Mesenchymal stem cell (in vitro differentiated cells and primary cell): ENCODE data around the gene MAP3K14.

Experiments
- DNase-seq: peaks from one replicate; pipeline ENCODE4 v3.0.0-alpha.2; 2013
- H2AFZ ChIP-seq: one replicate; pipeline ENCODE4 v1.6.1; 2013; ENCODE audit warnings: low read depth, mild to moderate bottlenecking, control low read depth, inconsistent platforms, low read length, moderate library complexity
- H2AK5ac ChIP-seq: 2 replicates; pipeline ENCODE4 v1.6.1; 2013; ENCODE audit warnings: low read length, moderate library complexity, mild to moderate bottlenecking, inconsistent platforms; ENCODE audit not compliant: severe bottlenecking
- H2BK120ac ChIP-seq: one replicate; pipeline ENCODE4 v1.6.1; 2013; ENCODE audit warnings: low read depth, mild to moderate bottlenecking, inconsistent platforms, low read length, moderate library complexity
- H2BK12ac ChIP-seq, 2 experiments: one replicate each; pipeline ENCODE4 v1.6.1; 2013; ENCODE audit warnings: inconsistent platforms in 2 of 2, low read length in 2 of 2, mild to moderate bottlenecking in 2 of 2, moderate library complexity in 2 of 2, control low read depth in 1 of 2
- H2BK15ac ChIP-seq: one replicate; pipeline ENCODE4 v1.6.1; 2013; ENCODE audit warnings: mild to moderate bottlenecking, low read depth, inconsistent platforms; ENCODE audit not compliant: poor library complexity, severe bottlenecking
- H2BK5ac ChIP-seq: 2 replicates; pipeline ENCODE4 v1.6.1; 2013; ENCODE audit warnings: low read depth, mild to moderate bottlenecking, low read length, control low read depth, inconsistent platforms; ENCODE audit not compliant: poor library complexity, severe bottlenecking
- H3K14ac ChIP-seq, 2 experiments: one replicate each; pipeline ENCODE4 v1.6.1; 2013; ENCODE audit warnings: inconsistent platforms in 2 of 2, low read length in 2 of 2, control low read depth in 1 of 2, mild to moderate bottlenecking in 1 of 2, moderate library complexity in 1 of 2
- H3K18ac ChIP-seq, 2 experiments: one replicate each; pipeline ENCODE4 v1.6.1; 2013; ENCODE audit warnings: inconsistent platforms in 2 of 2, low read length in 2 of 2, control low read depth in 1 of 2, low read depth in 1 of 2, mild to moderate bottlenecking in 1 of 2
- H3K23ac ChIP-seq, 2 experiments: one replicate each; pipeline ENCODE4 v1.6.1; 2013; ENCODE audit warnings: inconsistent platforms in 2 of 2, low read length in 2 of 2, mild to moderate bottlenecking in 2 of 2, moderate library complexity in 2 of 2, control low read depth in 1 of 2
- H3K27ac ChIP-seq: 2 replicates; pipeline ENCODE4 v1.5.1; 2013; ENCODE audit warnings: mild to moderate bottlenecking, moderate library complexity, low read length, control low read depth, inconsistent platforms; ENCODE audit not compliant: poor library complexity, severe bottlenecking
- H3K27me3 ChIP-seq, 2 experiments: 2 replicates each; pipeline versions ENCODE4 v1.6.1 to v1.7.0; 2013; ENCODE audit warnings: low read length in 2 of 2, mild to moderate bottlenecking in 2 of 2, moderate library complexity in 2 of 2, control low read depth in 1 of 2, inconsistent platforms in 1 of 2; ENCODE audit not compliant: control insufficient read depth in 1 of 2, insufficient read depth in 1 of 2
- H3K36me3 ChIP-seq, 2 experiments: 2 replicates each; pipeline versions ENCODE4 v1.6.1 to v1.7.0; 2013; ENCODE audit warnings: low read length in 2 of 2, control low read depth in 1 of 2, inconsistent platforms in 1 of 2, low read depth in 1 of 2, mild to moderate bottlenecking in 1 of 2; ENCODE audit not compliant: insufficient read depth in 2 of 2, control insufficient read depth in 1 of 2
- H3K4ac ChIP-seq, 2 experiments: one replicate each; pipeline ENCODE4 v1.6.1; 2013; ENCODE audit warnings: inconsistent platforms in 2 of 2, low read length in 2 of 2, mild to moderate bottlenecking in 2 of 2, moderate library complexity in 2 of 2, control low read depth in 1 of 2, low read depth in 1 of 2
- H3K4me1 ChIP-seq: 2 replicates; pipeline ENCODE4 v1.6.1; 2013; ENCODE audit warnings: low read depth, low read length, control low read depth; ENCODE audit not compliant: control insufficient read depth, insufficient read depth
- H3K4me2 ChIP-seq: 2 replicates; pipeline ENCODE4 v1.6.1; 2013; ENCODE audit warnings: low read length, mild to moderate bottlenecking, inconsistent platforms; ENCODE audit not compliant: poor library complexity, severe bottlenecking
- H3K4me3 ChIP-seq, 2 experiments: 2 replicates each; pipeline versions ENCODE4 v1.5.1 to v1.7.0; 2013; ENCODE audit warnings: low read length in 2 of 2, mild to moderate bottlenecking in 2 of 2, control low read depth in 1 of 2, low read depth in 1 of 2; ENCODE audit not compliant: insufficient read depth in 1 of 2
- H3K79me1 ChIP-seq: replicated peaks from 2 replicates; pipeline ENCODE4 v1.6.1; 2013; ENCODE audit warnings: mild to moderate bottlenecking, control low read depth, low read length, inconsistent platforms; ENCODE audit not compliant: poor library complexity, severe bottlenecking
- H3K9ac ChIP-seq: 2 replicates; pipeline ENCODE4 v1.7.0; 2013; ENCODE audit warnings: mild to moderate bottlenecking, low read length, moderate library complexity
- H3K9me3 ChIP-seq: 2 replicates; pipeline ENCODE4 v1.7.0; 2013; ENCODE audit warnings: mild to moderate bottlenecking, low read length; ENCODE audit not compliant: control insufficient read depth
- H4K8ac ChIP-seq: one replicate; pipeline ENCODE4 v1.6.1; 2013; ENCODE audit warnings: inconsistent platforms, mild to moderate bottlenecking, low read length, moderate library complexity
- H4K91ac ChIP-seq: one replicate; pipeline ENCODE4 v1.6.1; 2013; ENCODE audit warnings: mild to moderate bottlenecking, low read length, inconsistent platforms
- WGBS: methylation state at CpG from one replicate; pipeline ENCODE4 v1.1.7; 2013; ENCODE audit warnings: mixed read lengths; 5-methylcytosine and 5-hydroxymethylcytosine counted together

The MAP3K14 gene

DNA sequence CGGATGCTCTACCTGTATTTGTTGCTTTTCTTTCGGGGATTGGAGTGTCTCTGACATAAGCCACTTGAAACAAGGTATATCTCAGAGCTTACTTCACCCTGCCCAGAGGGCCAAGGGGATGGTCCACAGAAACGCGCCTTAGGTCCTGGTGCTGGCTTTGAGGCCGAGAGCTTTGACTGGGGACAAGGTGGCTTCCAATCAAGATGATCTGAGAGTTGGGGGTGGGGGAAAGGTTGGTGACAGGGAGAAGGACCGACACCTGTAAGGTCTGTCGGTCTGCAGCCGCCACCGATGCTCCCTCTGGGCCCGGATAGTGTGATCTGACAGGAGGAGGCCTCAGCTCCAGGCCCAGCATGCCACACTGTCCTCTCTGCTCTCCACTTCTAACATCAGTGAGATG is 33.1 kb downstream of the MAP3K14 start:
- peaks cover 11% of the 10 kb centered on the region for H3K79me1 ChIP-seq
- no peak for DNase-seq
- H3K4me2 ChIP-seq, result no peak overlapping the region
- H3K9me3 ChIP-seq, result no peaks in the 10 kb centered on the region
- H3K9ac ChIP-seq, result no peak overlapping the region
- no peak overlapping the region for H4K91ac ChIP-seq
- H2BK120ac ChIP-seq, result no peak overlapping the region
- H3K27ac ChIP-seq, result peak overlapping the region; percentile 77
- H3K18ac ChIP-seq, result no peak overlapping the region
- H3K4me3 ChIP-seq, result no peak overlapping the region
- peak overlapping the region; percentile 36 for H2AK5ac ChIP-seq
- H3K14ac ChIP-seq, result no peak overlapping the region
- H2BK12ac ChIP-seq, result no peak overlapping the region
- WGBS, result 98% methylated on average over 8 of the region's 10 CpGs
- no peak overlapping the region for H2AFZ ChIP-seq
- peaks cover 71 to 77% of the 10 kb centered on the region in 2 experiments for H3K36me3 ChIP-seq
- H3K23ac ChIP-seq, result no peak overlapping the region
- H2BK5ac ChIP-seq, result no peak overlapping the region
- H3K27me3 ChIP-seq, result no peaks in the 10 kb centered on the region
- no peak overlapping the region for H4K8ac ChIP-seq
- peaks cover 37% of the 10 kb centered on the region for H3K4me1 ChIP-seq
- no peak overlapping the region for H2BK15ac ChIP-seq
- H3K4ac ChIP-seq, result no peak overlapping the region

DNA sequence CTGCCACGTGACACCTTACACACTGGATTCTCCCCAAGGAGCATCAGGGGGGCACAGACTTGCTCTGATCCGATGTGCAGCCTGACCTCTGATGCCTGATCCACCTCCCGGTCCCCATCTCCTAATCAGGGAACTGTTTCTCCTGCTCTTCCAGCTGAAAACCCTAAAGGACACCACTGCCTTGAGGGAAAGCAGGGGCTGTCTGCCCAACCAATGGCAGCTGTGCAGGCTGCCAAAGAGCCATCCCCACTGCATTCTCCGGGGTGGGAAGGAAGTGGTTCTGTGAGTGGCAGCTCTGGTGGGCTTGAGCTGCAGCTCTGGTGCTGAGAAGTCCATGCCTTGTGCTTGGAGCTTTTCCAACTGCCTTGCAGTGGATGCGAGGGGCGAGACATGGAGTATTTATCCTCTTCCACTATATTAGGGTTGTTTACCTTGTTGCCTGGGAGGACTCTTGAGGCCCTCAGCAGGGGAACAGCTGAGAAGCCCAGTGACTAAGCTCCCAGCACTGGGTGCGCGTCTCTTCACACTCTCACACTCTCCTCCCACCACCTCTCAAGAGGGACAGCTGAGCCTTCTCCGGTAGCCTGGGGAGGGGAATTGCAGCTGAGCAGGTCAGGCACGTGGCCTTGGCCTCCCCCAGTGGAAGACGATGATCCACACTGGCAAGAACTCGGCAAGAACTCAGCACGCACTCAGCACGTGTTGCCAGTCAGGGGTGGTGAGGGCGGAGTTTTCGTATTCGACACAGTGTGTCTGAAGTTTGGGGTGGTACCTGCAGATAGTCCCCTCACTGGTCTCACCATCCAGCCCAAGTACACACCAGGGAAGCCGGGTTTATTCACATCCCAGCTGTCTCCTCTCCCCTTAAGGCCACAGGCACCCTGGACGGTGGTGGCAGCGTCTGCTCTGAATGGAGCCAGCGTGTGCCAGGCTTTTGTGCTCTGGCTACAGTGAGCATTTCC is 33.9 kb downstream of the MAP3K14 start:
- Histone ChIP-seq H4K8ac (peak overlapping the region; percentile 51), H3K4me1 (peaks cover 32% of the 10 kb centered on the region), H3K4ac (peak overlapping the region in 1 of 2 experiments; percentile 0), H3K36me3 (peaks cover 70 to 74% of the 10 kb centered on the region in 2 experiments), H3K23ac (peak overlapping the region in 1 of 2 experiments; percentile 78), H3K4me3 (no peak overlapping the region), H2AK5ac (peak overlapping the region; percentile 89), H2AFZ (no peak overlapping the region), H2BK12ac (peak overlapping the region; percentile 72), H2BK15ac (no peak overlapping the region), H3K27me3 (no peaks in the 10 kb centered on the region), H3K18ac (peak overlapping the region; percentile 50 to 78), H4K91ac (peak overlapping the region; percentile 84), H2BK120ac (peak overlapping the region; percentile 52), H3K79me1 (peaks cover 11% of the 10 kb centered on the region), H3K27ac (peak overlapping the region; percentile 77), H3K14ac (peak overlapping the region in 1 of 2 experiments; percentile 38), H3K9me3 (no peaks in the 10 kb centered on the region), H3K9ac (no peak overlapping the region), H2BK5ac (no peak overlapping the region), H3K4me2 (no peak overlapping the region)
- 60% methylated on average over 17 of the region's 21 CpGs for WGBS
- peak; percentile 95 for DNase-seq

- H2BK120ac ChIP-seq, result no peak overlapping the region
- no peak for DNase-seq
- no peak overlapping the region for H2AK5ac ChIP-seq
- 96% methylated on average over 3 of the region's 3 CpGs for WGBS
- no peak overlapping the region for H4K91ac ChIP-seq
- no peak overlapping the region for H3K4ac ChIP-seq
- no peak overlapping the region for H4K8ac ChIP-seq
- H3K9me3 ChIP-seq, result no peaks in the 10 kb centered on the region
- H3K27ac ChIP-seq, result peak overlapping the region; percentile 28
- H3K79me1 ChIP-seq, result peaks cover 15% of the 10 kb centered on the region
- no peak overlapping the region for H3K14ac ChIP-seq
- H3K23ac ChIP-seq, result no peak overlapping the region
- no peak overlapping the region for H2BK5ac ChIP-seq
- H2AFZ ChIP-seq, result no peak overlapping the region
- no peak overlapping the region for H3K4me3 ChIP-seq
- H3K36me3 ChIP-seq, result peaks cover 46 to 55% of the 10 kb centered on the region in 2 experiments
- no peak overlapping the region for H3K4me2 ChIP-seq
- no peak overlapping the region for H2BK15ac ChIP-seq
- H3K4me1 ChIP-seq, result peaks cover 26% of the 10 kb centered on the region
- no peak overlapping the region for H2BK12ac ChIP-seq
- H3K9ac ChIP-seq, result no peak overlapping the region
- no peak overlapping the region for H3K18ac ChIP-seq
- H3K27me3 ChIP-seq, result no peaks in the 10 kb centered on the region
Observed at GRCh38 chr17:45279898-45280297, 36.9 kb downstream of the MAP3K14 start.

DNA sequence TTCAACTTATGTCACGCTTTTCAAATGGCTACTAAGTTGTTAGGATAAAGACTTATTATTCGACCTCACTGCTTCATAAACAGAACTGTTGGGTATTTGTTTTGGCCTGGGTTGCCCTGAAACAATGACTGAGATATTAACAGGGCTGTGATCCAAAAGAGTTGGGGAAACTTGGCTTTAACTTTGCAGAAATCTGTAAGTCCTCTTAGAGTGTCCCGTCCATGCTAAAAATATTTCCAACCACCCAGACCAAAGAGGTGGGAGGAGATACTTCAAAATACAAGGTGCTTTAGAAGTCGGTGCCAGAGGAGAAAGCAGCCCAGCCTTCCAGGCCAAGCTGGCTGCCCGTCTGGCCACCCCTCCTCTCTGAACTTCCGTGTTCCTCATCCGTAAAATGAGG is 38.8 kb downstream of the MAP3K14 start:
- Histone ChIP-seq H3K14ac (no peak overlapping the region), H2BK15ac (no peak overlapping the region), H3K4me2 (no peak overlapping the region), H4K91ac (no peak overlapping the region), H4K8ac (no peak overlapping the region), H3K79me1 (peaks cover 24% of the 10 kb centered on the region), H2BK5ac (no peak overlapping the region), H3K36me3 (peaks cover 43 to 54% of the 10 kb centered on the region in 2 experiments), H2AFZ (no peak overlapping the region), H2BK120ac (no peak overlapping the region), H3K27ac (peak overlapping the region; percentile 1), H3K27me3 (no peaks in the 10 kb centered on the region), H3K4ac (no peak overlapping the region), H3K4me3 (no peak overlapping the region), H3K4me1 (peaks cover 25% of the 10 kb centered on the region), H2BK12ac (no peak overlapping the region), H3K23ac (no peak overlapping the region), H2AK5ac (no peak overlapping the region), H3K18ac (no peak overlapping the region), H3K9ac (peak overlapping the region; percentile 28), H3K9me3 (no peaks in the 10 kb centered on the region)
- WGBS, result 96% methylated on average over 6 of the region's 7 CpGs
- DNase-seq, result no peak
